ENCODE measurements around the gene BRPF3.

Gene BRPF3

DNA sequence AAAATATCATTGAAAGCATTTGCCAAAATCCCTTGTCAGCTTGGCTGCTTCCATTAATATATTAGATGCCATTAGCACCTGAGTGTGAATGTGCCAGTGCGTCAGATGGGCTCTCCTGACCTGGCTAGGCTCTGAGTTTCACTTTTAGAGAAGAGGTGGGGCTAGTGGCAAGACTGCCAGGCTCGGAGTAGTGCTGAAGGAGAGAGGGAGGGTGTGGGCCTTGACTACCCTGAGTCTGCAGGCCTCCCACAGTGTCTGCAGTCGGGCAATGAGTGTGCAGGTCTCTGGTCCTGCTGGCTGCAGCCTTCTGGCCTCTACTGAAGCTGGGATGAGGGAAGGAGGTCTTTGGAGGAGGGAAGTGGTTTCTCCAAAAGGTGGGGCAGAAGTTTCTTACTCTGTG lies 38.8 kb downstream of the BRPF3 start:
- peak; percentile 17 for DNase-seq

DNA sequence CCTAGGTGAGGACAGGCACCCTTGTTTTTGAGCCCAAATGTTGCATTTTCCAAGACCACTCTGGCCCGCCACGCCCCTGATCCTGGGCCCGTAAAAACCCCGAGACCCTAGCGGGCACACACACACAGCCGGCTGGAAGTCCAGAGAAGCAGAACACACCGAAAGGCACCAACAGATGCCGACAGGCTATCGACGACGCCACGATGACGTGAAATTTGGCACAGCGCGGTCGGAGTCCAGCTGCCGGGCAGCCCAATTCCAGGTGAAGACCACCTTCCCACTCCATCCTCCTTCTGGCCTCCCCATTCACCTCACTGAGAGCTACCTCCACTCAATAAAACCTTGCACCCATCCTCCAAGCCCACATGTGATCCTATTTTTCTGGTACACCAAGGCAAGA lies 39.3 kb downstream of the BRPF3 start:
- DNase-seq = no peak

DNA sequence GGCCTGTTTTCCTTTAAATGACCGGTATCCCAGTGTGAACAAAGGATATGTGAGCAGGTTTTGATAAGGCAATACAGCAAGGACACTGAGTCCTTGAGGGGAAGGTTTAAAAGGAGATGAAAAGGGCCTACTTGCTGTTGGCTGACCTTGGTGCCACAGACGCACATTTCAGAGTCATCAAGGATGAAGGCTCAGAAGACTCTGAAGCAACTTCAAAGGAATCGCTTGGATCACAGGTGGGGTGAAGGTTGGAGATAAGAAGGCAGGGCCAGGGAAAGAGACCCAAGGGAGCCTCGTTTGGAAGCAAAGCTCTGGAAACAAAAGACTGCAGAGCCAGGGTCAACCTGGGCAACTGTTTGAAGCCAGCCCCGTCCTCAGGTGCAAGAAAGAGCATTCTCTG lies 43.2 kb downstream of the BRPF3 start:
- DNase-seq = no peak

DNA sequence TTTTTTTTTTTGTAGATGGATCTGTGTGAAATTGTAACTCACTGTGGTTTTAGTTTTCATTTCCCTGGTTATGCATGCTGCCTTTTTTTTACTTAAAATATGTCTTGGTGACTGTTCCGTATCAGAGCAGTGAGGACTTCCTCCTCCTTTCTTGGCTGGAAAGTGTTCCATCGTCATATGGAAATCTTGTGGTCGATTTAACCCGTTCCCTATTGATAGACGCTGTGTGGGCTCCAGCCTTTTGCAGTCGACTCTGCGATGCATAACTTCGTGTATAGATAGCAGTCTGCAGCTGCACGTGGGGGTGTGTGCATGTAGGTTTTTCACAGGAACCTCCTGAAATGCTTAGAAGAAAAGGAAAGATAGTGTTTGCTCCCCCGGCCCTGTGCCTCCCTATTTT lies 45.2 kb downstream of the BRPF3 start:
- DNase-seq = peak; percentile 92

DNA sequence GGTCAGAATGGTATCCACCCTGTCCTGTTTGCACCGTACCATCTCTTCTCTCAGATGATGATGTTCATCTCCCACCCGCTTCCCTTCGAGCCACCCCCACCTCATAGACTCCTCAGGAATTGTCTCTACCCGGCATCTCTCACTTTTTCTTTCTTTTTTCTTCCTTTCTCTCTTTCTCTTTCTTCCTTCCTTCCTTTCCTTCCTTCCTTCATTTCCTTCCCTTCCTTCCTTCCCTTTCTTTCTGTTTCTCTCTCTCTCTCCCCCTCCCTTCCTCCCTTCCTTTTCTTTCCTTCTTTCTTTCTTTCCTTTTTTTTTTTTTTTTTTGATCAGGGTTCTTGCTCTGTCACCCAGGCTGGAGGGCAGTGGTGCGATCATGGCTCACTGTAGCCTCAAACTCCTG lies 45.6 kb downstream of the BRPF3 start:
- no peak for DNase-seq

DNA sequence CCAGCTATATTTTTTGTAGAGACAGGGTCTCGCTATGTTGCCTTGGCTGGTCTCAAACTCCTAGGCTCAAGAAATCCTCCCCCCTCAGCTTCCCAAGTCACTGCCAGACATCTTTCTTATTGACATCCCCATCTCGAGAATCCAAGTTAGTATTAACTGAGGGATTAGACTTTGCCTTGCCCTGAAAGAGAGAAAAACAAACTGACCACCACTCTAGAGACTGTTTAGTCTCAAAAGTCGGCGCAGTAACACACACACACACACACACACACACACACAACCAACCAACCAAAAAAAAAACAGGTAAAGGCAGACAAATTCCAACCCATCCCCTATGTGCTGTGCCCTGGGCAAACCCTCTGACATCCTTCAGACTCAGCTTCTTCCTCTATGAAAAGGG lies 46.1 kb downstream of the BRPF3 start:
- no peak for DNase-seq

DNA sequence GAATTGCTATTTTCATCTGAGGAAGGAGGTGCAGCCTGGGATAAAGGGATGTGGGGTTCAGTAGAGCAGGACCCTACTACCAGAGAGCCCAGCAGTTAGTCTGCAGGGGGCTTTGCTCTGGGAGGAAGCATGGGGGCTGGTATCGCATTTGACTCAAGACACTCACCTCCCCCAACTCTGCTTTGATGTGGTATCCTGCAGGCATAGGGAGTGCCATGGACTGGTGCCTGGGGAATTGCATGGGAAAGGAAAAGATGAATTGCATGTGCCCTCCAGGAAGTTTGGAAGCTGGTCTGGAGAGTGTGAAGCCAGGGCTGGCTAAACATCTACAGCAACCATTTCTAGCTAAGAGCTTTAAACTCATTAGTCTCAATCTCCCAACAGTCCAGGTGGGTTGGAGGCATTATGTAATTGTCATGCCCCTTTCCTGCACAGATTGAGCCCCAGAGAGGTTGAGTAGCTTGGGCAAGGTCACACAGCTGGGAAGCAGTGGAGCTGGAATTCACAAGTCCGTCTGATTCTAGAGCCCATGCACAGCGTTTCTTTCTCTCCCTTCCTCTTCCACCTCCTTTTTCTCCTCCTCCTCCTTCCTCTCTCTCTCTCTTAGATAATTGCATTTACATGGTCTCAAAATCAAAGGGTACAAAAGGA lies 47.1 kb downstream of the BRPF3 start:
- DNase-seq = no peak

DNA sequence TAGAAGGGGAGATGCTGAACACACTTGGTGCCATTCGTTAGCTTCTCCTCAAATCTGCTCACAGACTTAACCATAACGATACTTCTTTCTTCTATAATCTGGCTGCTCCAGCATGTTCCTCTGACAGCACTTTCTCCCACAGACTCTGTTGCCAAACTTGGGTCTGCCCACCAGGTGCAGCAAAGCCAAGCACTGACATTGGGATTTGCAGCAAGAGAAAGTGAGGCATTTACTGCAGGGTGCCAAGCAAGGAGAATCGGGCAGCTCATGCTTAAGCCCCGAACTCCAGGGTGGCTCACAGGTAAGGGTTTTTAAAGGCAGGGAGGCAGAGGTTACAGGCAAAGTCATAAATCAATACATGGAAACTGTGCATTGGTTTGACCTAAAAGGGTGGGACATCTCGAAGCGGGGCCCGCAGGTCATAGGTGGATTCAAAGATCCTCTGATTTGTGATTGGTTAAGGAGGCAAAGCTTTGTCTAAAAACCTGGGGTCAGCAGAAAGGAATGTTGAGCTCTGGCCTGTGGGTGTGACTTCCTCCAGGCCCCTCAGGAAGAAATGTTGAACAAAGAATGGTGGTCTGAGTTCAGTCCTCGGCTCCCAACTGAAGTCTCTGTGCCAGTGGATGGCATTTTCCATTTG lies 48.2 kb downstream of the BRPF3 start:
- no peak for DNase-seq

DNA sequence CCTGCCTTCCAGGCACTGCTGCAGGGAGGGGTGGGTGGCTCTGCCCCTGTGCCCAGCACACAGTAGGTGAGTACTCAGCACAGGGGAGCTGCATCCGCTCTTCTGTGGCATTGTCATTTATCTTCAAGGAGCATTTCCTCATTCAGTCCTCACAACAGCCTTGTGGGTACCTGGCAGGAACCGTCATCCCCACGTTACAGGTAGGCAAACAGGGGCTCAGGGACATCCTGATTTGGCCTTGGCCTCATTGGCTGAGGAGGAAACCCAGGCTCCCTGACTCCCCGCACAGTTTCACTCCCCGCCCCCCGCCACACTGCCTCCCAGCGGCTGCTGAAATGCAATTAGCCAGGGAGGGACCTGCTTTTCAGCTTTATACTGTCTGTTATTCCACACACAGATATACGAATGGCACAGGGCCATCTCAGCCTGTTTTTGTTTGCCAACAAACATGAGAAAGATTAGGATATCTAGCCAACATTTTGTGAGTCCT lies 49.1 kb downstream of the BRPF3 start:
- no peak for DNase-seq

DNA sequence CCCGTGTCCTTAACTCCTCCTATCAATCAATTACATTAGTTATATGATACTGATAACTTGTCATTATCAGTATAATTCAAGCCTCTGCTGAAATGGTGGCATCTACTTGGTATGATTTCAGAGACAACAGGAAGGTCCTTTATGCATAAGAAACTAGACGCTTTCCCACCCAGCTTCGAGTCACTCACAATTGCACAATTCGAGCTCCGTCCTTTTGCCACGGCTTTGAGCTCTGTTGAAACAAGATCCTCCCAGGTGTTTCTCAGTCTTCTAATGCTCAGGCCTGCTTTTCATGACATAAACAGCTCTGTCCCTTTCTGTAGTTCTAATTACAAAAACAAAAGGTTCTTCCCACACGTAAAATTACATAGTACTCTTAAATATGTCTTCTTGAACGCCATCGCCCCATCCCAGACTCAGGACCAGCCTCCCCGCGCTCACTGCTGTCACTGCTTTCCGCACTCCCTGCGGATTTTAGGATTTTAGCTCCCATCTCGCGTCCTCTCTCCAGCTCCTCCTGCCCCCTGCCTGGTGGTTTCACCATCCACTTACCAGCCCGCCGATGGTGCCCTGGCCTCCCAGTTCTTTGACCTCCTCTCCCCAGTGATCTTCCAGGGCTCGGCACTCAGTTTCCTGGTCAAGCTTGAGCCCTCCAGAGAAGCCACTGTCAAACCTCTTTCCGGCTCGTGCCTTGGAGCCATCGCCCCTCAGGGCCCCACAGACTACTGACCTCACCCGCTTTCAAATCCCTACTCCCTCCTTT lies 50.1 kb downstream of the BRPF3 start:
- no peak for DNase-seq

DNA sequence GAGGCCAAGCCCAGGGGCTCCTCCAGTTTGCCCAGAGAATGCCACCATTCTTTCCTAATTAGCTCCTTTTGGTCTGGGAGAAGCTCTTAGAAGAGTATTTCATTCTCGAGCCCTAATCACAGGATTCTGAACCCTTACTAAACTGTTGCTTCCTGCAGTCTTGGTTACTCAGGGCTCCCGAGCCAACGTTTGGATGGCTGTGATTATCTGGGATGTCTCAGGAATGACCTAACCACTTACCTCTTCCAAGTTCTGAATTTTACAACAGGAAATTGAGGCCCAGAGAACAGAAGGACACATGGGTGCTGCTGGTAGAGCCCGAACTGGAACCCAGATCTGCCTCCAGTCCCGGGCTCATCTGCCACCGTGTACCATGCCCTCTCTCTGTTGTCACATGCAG lies 51.1 kb downstream of the BRPF3 start:
- no peak for DNase-seq

DNA sequence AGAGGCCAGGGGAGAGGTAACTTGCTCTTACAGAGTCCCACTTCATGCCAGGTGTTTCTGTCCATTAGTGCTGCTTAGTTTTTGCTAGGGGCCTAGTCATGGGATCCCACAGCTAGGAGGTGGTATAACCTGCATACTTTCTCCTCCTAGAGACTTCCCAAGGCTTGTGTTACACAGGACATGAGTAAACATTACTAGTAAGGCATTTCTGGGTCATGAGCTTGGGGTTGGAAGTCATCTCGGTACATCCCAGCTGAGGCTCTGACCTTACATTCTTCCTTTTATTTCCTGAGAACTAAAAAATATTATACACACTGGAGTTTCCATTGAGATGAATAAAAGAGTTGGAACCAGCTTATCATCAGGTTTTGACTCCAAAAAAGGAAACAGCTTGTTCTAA lies 52.4 kb downstream of the BRPF3 start:
- no peak for DNase-seq

DNA sequence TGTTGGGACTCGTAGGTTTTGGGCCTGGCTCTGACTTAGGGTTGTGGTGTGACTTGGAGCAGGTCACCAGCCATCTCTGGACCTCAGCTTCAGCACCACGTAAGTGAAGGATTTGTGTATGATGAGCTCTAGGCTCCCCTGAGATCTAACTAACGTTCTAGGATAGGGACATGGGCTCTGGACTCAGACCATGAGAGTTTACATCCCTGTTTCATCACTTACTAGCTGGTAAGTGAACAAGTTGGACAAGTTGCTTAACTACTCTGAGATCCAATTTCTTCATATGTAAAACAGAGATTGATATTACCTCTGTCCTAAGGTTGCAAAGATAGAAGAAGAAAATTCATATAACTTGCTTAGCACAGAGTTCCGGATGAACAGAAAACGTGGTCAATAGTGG lies 53.0 kb downstream of the BRPF3 start:
- no peak for DNase-seq

DNA sequence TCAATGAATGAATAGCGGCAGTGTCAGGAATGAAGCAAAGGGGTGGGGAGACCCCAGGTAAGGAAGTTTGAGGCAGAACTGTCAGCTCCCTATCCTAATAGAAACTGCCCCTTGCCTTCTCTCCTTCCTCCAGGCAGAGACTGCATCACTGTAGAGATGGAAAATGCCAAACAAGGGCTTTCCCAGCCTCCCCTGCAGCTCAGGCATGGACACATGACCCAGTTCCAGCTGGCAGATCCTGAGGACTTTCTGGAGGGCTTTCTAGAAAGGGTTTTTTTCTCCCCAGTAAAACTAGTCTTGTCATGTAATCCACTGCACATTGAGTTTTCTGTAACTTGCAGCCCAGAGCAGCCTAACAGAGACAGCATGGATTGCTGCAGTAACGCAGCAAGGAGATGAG lies 55.5 kb downstream of the BRPF3 start:
- no peak for DNase-seq

DNA sequence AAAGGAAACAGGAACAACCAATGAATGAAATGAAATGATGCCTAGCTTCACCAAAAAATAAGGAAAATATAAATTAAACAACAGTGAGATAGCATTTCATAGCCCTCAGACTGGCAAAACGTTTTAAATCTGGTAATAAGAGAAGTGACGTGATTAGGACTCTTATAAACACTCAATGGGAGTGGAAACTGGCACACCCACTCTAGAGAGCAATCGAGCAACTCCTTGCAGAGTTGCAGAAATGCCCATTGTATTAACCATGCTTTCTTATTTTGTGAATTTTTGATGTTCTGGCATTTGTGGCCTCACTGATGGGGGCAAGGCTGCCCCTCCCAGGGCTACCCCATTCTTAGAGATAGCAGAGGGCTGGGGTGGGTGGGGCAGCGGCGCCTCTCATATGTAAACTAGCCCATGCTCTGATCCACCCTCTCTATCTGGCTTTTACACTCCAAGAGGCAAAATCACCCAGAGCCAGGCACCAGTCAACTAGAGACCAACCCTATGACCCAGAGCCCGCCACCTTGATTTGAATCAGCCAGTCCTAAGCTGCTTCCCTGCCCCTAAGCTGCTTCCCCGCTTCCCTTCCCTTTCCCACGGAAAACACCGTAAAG lies 67.0 kb downstream of the BRPF3 start:
- no peak for DNase-seq

DNA sequence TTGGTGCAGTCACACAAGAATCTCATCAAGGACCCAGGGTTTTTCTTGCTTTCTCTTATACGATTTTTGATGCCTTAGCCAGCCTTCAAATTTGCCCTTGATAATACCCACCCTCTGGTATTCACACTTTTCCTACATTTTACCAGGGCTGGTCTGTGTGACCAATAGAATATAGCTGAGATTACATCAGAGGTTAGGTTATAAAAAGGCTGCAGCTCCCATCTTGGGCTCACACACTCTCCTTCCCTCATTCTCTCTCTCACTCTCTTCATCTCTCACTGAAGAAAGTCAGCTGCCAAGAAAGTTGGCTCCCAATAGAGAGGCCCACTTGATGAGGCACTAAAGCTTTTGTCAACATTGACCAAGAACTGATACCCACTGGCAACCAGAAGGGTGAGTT lies 69.2 kb downstream of the BRPF3 start:
- DNase-seq = no peak

DNA sequence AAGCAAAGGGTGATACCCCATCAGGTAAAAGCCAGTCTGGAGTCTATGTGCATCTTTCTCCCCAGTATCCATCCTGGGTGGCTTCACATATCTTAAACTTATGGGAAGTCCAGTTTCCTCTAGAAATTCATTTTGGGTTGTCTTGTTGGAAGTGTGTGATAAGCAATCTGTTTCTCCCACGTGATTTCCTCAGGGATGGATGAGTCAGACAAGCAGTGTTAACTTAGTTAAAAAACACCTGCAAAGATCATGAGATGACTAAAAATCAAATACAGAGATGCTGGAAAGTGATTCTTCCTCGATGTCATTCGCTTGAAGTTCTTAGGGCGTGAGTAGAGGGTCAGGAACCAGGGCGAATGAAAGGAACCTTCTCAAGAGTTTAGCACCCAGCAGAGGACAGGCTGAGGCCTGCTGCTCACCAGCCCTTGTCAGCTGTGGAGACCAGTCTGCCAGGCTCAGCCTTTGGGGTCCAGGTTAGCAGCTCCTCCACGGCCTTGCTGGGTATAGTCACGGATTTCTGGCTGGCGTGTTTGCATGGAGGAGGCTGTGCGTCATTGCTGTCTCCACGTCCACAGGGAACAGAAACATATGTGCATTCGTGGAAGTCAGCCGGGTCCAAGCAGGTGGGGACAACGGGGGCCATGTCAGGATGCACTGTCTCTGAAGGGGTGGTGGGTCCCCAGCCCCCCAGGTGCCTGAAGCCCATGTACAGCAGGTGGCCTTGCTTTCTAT lies 70.5 kb downstream of the BRPF3 start:
- no peak for DNase-seq

DNA sequence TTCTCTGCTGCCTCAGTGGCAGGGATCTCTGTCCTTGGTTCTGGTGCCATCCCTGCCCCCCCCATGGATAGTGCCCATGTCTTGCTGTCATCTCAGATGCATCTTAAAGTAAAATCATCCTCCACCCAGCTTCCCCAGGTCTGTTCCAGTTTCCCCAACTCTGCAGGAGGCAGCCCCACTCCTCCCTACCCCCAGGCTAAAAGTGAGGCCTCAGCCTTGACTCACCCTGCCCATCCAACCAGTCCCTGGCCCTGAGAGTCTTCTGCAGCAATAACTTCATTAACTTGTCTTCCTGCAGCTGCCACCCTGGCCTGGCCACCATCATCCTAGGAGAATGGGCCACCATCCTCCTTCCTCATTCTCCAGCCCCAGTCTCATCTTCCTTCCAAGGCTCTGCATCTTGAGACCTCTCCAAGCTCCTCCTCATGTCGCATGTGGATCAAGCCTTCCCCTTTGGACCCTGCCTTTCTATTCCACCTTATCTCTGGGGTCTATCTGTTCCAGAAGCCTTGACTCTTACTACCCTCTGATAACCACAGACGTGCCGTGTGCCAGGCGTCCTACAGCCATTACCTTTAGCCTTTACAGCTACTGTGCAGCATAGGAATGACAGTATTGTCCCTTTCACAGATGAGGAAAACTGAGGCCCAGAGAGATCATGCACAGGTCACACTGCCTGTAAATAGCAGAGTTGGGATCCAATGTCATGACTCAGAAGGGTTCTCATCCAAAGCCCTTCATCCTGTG lies 71.4 kb downstream of the BRPF3 start:
- DNase-seq = no peak

DNA sequence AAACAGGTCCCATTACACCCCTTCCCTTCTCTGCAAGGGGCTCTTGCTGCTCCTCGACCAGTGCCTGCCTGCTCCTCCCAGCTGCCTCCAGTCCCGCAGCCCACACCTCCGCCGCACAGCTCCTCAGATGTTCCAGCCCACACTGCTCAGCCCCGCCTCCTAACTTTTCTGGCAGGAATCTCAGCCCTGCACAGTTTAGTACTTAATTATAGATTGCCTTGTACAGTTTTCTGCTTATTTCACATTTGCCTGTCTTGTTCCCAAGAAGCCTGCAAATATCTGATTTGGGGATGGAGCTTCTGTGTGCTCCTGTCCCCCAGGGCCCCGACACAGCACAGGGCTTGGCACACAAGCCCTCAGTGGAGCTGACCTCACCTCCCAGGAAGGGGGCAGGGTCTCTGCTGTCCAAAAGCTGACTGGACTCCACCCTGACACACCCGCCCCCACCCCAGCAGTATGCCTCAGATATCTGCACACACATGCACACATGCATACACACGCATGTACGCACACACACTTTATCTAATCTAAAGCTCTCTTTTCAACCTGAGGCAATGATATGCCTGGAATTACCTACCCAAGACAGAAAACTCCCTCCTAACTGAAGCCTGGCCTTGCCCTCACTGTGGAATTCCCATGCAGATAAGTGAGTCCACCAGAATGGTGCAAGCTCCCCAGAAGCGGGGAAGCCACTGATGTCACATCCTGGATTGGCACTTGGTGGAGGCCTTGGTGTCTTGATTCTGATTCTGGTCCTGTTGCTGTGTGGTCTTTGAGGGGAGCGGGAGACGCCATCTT lies 72.1 kb downstream of the BRPF3 start:
- DNase-seq = no peak

DNA sequence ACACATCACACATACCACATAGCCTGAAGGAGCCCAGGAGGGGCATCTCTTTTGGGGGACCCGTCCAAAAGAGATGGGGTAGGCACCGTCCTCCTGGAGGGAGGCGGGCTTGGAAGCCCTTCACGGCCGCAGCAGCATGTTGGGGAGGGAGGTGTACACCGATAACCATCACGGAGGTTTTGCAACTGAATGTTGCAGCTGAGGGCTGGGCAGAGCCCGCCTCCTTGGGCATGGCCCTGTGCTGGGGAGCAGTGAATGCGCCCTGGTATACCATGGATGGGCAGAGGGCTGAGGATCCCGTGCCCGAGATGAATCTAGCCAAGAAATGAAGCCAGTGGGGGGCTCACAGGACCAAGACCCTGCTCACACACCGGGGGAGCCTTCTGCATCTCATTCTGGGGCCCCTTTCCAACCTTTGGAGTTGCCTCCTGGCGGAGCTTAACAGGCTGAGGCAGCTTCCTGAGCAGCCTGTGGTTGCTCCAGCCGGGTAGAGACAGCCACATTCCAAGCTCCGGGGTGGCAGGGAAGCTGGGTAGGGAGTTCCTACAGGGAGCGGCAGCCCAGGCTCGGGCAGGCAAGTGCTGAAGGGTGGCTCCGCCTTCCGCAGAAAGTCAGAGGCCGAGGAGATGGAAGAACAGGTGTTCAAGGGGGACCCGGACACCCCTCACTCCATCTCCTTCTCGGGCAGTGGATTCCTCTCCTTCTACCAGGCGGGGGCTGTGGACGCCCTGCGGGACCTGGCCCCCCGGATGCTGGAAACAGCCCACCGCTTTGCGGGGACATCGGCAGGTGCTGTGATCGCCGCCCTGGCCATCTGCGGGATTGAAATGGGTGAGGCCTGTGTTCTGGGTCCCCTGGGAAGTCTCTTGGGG lies 73.5 kb downstream of the BRPF3 start, which contains the start of gene PNPLA1:
TSS of gene PNPLA1 (plus strand) at position 227 of the 872 bp plus-strand sequence. CDS start at position 627, 400 bp downstream.
- DNase-seq = no peak
